Measurements from ENCODE around the gene ZFAND3.

Gene ZFAND3

GRCh38 chr6:38163186-38164130 lies 343.9 kb downstream of the ZFAND3 start:
- DNase-seq (ENCODE audit: low read depth, low spot score), result no peak
- H3K4me3 ChIP-seq (ENCODE audit: low read length), result no peak overlapping the region

GRCh38 chr6:38164131-38164481 lies 344.6 kb downstream of the ZFAND3 start:
- H3K4me3 ChIP-seq (ENCODE audit: low read length), result no peak overlapping the region
- DNase-seq (ENCODE audit: low read depth, low spot score), result no peak

GRCh38 chr6:38164671-38165108 lies 345.2 kb downstream of the ZFAND3 start:
- no peak overlapping the region for H3K4me3 ChIP-seq (ENCODE audit: low read length)
- no peak for DNase-seq (ENCODE audit: low read depth, low spot score)

- no peak for DNase-seq (ENCODE audit: low read depth, low spot score)
Measured at GRCh38 chr6:38166411-38167240, 347.1 kb downstream of the ZFAND3 start.

GRCh38 chr6:38167598-38167997 lies 348.1 kb downstream of the ZFAND3 start:
- no peak for DNase-seq (ENCODE audit: low read depth, low spot score)
- H3K4me3 ChIP-seq (ENCODE audit: low read length), result no peak overlapping the region

More at GRCh38 chr6:38166411-38167240, 347.1 kb downstream of the ZFAND3 start:
- H3K4me3 ChIP-seq (ENCODE audit: low read length), result no peak overlapping the region

- H3K4me3 ChIP-seq (ENCODE audit: low read length), result no peak overlapping the region
- DNase-seq (ENCODE audit: low read depth, low spot score), result no peak
Measured at GRCh38 chr6:38168126-38168525, 348.6 kb downstream of the ZFAND3 start.

- no peak overlapping the region for H3K4me3 ChIP-seq (ENCODE audit: low read length)
- no peak for DNase-seq (ENCODE audit: low read depth, low spot score)
Measured at GRCh38 chr6:38168699-38169098, 349.2 kb downstream of the ZFAND3 start.

- no peak for DNase-seq (ENCODE audit: low read depth, low spot score)
- no peak overlapping the region for H3K4me3 ChIP-seq (ENCODE audit: low read length)
Measured at GRCh38 chr6:38169221-38169976, 349.9 kb downstream of the ZFAND3 start.

- no peak overlapping the region for H3K4me3 ChIP-seq (ENCODE audit: low read length)
- no peak for DNase-seq (ENCODE audit: low read depth, low spot score)
Measured at GRCh38 chr6:38169977-38170526, 350.5 kb downstream of the ZFAND3 start.

GRCh38 chr6:38170666-38171355 lies 351.3 kb downstream of the ZFAND3 start:
- no peak for DNase-seq (ENCODE audit: low read depth, low spot score)
- H3K4me3 ChIP-seq (ENCODE audit: low read length), result no peak overlapping the region

GRCh38 chr6:38171997-38172738 lies 352.6 kb downstream of the ZFAND3 start:
- H3K4me3 ChIP-seq (ENCODE audit: low read length), result no peak overlapping the region
- DNase-seq (ENCODE audit: low read depth, low spot score), result no peak

- DNase-seq (ENCODE audit: low read depth, low spot score), result no peak
- no peak overlapping the region for H3K4me3 ChIP-seq (ENCODE audit: low read length)
Measured at GRCh38 chr6:38172739-38173410, 353.3 kb downstream of the ZFAND3 start.

- no peak for DNase-seq (ENCODE audit: low read depth, low spot score)
- H3K4me3 ChIP-seq (ENCODE audit: low read length), result no peak overlapping the region
Measured at GRCh38 chr6:38173909-38174308, 354.4 kb downstream of the ZFAND3 start.

GRCh38 chr6:38174315-38174714 lies 354.8 kb downstream of the ZFAND3 start:
- DNase-seq (ENCODE audit: low read depth, low spot score), result no peak
- no peak overlapping the region for H3K4me3 ChIP-seq (ENCODE audit: low read length)

- DNase-seq (ENCODE audit: low read depth, low spot score), result no peak
- no peak overlapping the region for H3K4me3 ChIP-seq (ENCODE audit: low read length)
Measured at GRCh38 chr6:38174806-38175495, 355.4 kb downstream of the ZFAND3 start.

GRCh38 chr6:38175786-38176185 lies 356.3 kb downstream of the ZFAND3 start:
- H3K4me3 ChIP-seq (ENCODE audit: low read length), result no peak overlapping the region
- DNase-seq (ENCODE audit: low read depth, low spot score), result no peak
